ENCODE measurements around the gene TSPAN4. TPM values are rescaled to one million over a fixed set of nuclear protein-coding genes. Genes with fewer than 3 reads are reported as not detected.

TSPAN4 gene
- total and polyA plus RNA-seq, 9 of the 15 experiments (the other 6 are each of a cell fraction or from before 2014, with no cell fraction given) = 0.07 to 31.0 (median 15.7) TPM

DNA sequence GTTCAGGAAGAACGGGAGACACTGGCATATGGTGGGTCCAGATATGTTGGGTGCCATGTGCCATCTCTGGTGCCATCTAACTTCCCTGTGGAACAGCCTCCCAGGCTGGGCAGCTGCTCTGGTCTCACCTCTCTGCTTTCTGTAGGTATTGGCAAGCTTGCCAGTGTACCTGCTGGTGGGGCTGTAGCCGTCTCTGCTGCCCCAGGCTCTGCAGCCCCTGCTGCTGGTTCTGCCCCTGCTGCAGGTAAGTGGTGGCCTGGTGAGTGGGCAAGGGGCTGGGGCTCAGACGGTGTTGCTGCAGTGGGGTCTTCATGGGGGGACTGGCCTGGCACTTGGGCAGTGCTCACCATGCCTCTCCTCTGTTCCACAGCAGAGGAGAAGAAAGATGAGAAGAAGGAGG is 30.3 kb upstream of the TSPAN4 start:
- Histone ChIP-seq H3K9ac (ENCODE audit: insufficient read depth in 1 of 2, low read depth in 2 of 2, low read length in 2 of 2) (peak overlapping the region; percentile 94 to 98), H3K27ac (ENCODE audit: extremely low read depth, low read depth, low read length) (peak overlapping the region; percentile 98), H3K36me3 (ENCODE audit: control insufficient read depth, insufficient read depth, low read length) (peaks cover 48% of the 10 kb centered on the region), H3K79me2 (ENCODE audit: control insufficient read depth, insufficient read depth, low read length) (peaks cover 62% of the 10 kb centered on the region), H3K9me1 (ENCODE audit: control insufficient read depth, insufficient read depth, low read length) (peaks cover 3% of the 10 kb centered on the region), H2AFZ (ENCODE audit: low read depth, low read length) (no peak overlapping the region), H3K4me2 (ENCODE audit: insufficient read depth, low read length) (peak overlapping the region; percentile 100), H3K27me3 (ENCODE audit: control insufficient read depth in 2 of 2, insufficient read depth in 2 of 2, low read length in 2 of 2) (no peaks in the 10 kb centered on the region), H3K9me3 (replicated peaks; ENCODE audit: control insufficient read depth, insufficient read depth, low read depth, low read length) (no peaks in the 10 kb centered on the region), H4K20me1 (replicated peaks; ENCODE audit: control insufficient read depth, insufficient read depth, low read length) (peaks cover 24% of the 10 kb centered on the region), H3K4me1 (replicated peaks in 1 of 2; ENCODE audit: control insufficient read depth in 2 of 2, insufficient read depth in 2 of 2, low read length in 2 of 2) (peaks cover 17 to 47% of the 10 kb centered on the region in 2 experiments; a peak in 4 of 5 replicates), H3K4me3 (peak overlapping the region; percentile 99; the same call in 1 of the 2 replicates)
- intact Hi-C loops (cut with micrococcal nuclease) = no loop called here
- ATAC-seq = no peak
- BruUV-seq (replicated peaks) = no TSS peak
- TF ChIP-seq RBM39 (optimal IDR thresholded peaks at IDR 0.05; ENCODE audit: low read depth, low read length) = peak; percentile 14
- TF ChIP-seq, protein P1, sequence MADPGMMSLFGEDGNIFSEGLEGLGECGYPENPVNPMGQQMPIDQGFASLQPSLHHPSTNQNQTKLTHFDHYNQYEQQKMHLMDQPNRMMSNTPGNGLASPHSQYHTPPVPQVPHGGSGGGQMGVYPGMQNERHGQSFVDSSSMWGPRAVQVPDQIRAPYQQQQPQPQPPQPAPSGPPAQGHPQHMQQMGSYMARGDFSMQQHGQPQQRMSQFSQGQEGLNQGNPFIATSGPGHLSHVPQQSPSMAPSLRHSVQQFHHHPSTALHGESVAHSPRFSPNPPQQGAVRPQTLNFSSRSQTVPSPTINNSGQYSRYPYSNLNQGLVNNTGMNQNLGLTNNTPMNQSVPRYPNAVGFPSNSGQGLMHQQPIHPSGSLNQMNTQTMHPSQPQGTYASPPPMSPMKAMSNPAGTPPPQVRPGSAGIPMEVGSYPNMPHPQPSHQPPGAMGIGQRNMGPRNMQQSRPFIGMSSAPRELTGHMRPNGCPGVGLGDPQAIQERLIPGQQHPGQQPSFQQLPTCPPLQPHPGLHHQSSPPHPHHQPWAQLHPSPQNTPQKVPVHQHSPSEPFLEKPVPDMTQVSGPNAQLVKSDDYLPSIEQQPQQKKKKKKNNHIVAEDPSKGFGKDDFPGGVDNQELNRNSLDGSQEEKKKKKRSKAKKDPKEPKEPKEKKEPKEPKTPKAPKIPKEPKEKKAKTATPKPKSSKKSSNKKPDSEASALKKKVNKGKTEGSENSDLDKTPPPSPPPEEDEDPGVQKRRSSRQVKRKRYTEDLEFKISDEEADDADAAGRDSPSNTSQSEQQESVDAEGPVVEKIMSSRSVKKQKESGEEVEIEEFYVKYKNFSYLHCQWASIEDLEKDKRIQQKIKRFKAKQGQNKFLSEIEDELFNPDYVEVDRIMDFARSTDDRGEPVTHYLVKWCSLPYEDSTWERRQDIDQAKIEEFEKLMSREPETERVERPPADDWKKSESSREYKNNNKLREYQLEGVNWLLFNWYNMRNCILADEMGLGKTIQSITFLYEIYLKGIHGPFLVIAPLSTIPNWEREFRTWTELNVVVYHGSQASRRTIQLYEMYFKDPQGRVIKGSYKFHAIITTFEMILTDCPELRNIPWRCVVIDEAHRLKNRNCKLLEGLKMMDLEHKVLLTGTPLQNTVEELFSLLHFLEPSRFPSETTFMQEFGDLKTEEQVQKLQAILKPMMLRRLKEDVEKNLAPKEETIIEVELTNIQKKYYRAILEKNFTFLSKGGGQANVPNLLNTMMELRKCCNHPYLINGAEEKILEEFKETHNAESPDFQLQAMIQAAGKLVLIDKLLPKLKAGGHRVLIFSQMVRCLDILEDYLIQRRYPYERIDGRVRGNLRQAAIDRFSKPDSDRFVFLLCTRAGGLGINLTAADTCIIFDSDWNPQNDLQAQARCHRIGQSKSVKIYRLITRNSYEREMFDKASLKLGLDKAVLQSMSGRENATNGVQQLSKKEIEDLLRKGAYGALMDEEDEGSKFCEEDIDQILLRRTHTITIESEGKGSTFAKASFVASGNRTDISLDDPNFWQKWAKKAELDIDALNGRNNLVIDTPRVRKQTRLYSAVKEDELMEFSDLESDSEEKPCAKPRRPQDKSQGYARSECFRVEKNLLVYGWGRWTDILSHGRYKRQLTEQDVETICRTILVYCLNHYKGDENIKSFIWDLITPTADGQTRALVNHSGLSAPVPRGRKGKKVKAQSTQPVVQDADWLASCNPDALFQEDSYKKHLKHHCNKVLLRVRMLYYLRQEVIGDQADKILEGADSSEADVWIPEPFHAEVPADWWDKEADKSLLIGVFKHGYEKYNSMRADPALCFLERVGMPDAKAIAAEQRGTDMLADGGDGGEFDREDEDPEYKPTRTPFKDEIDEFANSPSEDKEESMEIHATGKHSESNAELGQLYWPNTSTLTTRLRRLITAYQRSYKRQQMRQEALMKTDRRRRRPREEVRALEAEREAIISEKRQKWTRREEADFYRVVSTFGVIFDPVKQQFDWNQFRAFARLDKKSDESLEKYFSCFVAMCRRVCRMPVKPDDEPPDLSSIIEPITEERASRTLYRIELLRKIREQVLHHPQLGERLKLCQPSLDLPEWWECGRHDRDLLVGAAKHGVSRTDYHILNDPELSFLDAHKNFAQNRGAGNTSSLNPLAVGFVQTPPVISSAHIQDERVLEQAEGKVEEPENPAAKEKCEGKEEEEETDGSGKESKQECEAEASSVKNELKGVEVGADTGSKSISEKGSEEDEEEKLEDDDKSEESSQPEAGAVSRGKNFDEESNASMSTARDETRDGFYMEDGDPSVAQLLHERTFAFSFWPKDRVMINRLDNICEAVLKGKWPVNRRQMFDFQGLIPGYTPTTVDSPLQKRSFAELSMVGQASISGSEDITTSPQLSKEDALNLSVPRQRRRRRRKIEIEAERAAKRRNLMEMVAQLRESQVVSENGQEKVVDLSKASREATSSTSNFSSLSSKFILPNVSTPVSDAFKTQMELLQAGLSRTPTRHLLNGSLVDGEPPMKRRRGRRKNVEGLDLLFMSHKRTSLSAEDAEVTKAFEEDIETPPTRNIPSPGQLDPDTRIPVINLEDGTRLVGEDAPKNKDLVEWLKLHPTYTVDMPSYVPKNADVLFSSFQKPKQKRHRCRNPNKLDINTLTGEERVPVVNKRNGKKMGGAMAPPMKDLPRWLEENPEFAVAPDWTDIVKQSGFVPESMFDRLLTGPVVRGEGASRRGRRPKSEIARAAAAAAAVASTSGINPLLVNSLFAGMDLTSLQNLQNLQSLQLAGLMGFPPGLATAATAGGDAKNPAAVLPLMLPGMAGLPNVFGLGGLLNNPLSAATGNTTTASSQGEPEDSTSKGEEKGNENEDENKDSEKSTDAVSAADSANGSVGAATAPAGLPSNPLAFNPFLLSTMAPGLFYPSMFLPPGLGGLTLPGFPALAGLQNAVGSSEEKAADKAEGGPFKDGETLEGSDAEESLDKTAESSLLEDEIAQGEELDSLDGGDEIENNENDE (IDR thresholded peaks at IDR 0.05; ENCODE audit: low read depth, low read length) = peak; percentile 21
- peak; percentile 80 for TF ChIP-seq RBFOX2 (IDR thresholded peaks at IDR 0.05; ENCODE audit: low read depth, low read length)
- no peak for TF ChIP-seq STAT5B (CRISPR knock-in tag; IDR thresholded peaks at IDR 0.05)
- TF ChIP-seq POLR2G (IDR thresholded peaks at IDR 0.05; ENCODE audit: low read depth, low read length) = peak; percentile 64
- peak; percentile 10; the same call in 1 of the 2 replicates for TF ChIP-seq POLR2A (conservative IDR thresholded peaks at IDR 0.05)
- peak; percentile 27 for TF ChIP-seq SNRNP70 (optimal IDR thresholded peaks at IDR 0.05; ENCODE audit: low read depth, low read length)
- TF ChIP-seq SIN3B (IDR thresholded peaks at IDR 0.05; ENCODE audit: low read depth) = no peak
- TF ChIP-seq NR1H2 (CRISPR knock-in tag; IDR thresholded peaks at IDR 0.05) = no peak
- TF ChIP-seq, protein P2, sequence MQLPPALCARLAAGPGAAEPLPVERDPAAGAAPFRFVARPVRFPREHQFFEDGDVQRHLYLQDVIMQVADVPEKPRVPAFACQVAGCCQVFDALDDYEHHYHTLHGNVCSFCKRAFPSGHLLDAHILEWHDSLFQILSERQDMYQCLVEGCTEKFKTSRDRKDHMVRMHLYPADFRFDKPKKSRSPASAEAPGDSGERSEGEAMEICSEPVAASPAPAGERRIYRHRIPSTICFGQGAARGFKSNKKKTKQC (CRISPR knock-in tag; IDR thresholded peaks at IDR 0.05) = 0 out of 2 replicates have a peak, but pooled peaks have one; percentile 36
- TF ChIP-seq JUN (IDR thresholded peaks at IDR 0.05; ENCODE audit: borderline replicate concordance, low read depth, low read length) = no peak
- TF ChIP-seq JUN (CRISPR knock-in tag; IDR thresholded peaks at IDR 0.05; ENCODE audit: borderline replicate concordance) = no peak
- CTCF ChIA-PET (ENCODE audit: low intra/inter-chr PET ratio) = no interaction called here
- WGBS (ENCODE audit: insufficient coverage, low coverage, missing lambda C conversion rate) = 84% methylated on average over 2 of the region's 3 CpGs
- DNase-seq (ENCODE audit: extremely low read depth in 1 of 4, low spot score in 3 of 4) = no peak
- POLR2A ChIA-PET = interaction anchor here (0.7 to 2.5 kb wide), 7 partner anchors 7 to 47 kb away, joined by 3 to 12 read pairs (median 4); partner anchors contain the start of gene PNPLA2
- in situ Hi-C loops (cut with MboI) = no loop called here
- no peak for FAIRE-seq

All from K562 (cell line).